Measurements from ENCODE around the gene TSPAN18. TPM values are rescaled to one million over a fixed set of nuclear protein-coding genes. Genes with fewer than 3 reads are reported as not detected.
A peak's percentile ranks its signal among the peaks of the same experiment; 100 is the strongest.

TSPAN18 gene
- total and polyA plus RNA-seq, 8 donors = 0.69 to 2.7 (median 1.5) TPM

- Histone ChIP-seq H3K9me3 (no peaks in the 10 kb centered on the region), H3K27me3 (no peaks in the 10 kb centered on the region), H3K36me3 (no peaks in the 10 kb centered on the region), H3K27ac (no peak overlapping the region), H3K4me1 (no peaks in the 10 kb centered on the region), H3K4me3 (no peak overlapping the region)
- FAIRE-seq (no peak), ATAC-seq (no peak), DNase-seq (no peak)
- 76 to 79% methylated on average over 3 of the region's 3 CpGs for WGBS, 2 donors
- intact Hi-C loops (cut with DNase I) = no loop called here
- no peak for TF ChIP-seq CTCF (IDR thresholded peaks at IDR 0.05)
These were observed 197.0 kb downstream of the TSPAN18 start for GRCh38 chr11:44923806-44924205.

DNA sequence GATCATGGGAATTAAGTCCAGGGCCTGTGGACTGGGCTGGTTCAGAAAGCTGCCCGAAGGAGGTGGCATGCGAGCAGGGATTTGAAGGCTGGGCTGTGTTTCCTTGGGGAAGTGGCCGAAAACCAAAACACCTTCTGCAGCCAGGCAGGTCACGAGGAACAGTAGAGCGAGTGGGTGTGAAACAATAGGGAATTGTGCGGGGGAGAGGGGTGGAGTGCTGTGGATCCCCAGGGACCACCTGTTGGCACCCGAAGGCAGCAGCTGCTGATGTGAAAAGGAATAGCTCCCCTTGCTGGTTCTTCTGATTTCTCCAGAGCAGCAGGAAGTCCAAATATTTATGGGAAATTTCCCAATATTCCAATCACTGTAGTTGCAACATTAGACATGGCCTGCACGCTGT is 199.3 kb downstream of the TSPAN18 start:
- intact Hi-C loops (cut with DNase I) = loop anchor here in 1 of 3 donors (5.0 kb wide), 1 partner anchor 181 kb away; no protein-coding TSS in a partner anchor
- H3K36me3 ChIP-seq = no peaks in the 10 kb centered on the region
- 58 to 72% methylated on average over 8 of the region's 8 CpGs for WGBS, 2 donors
- no peak overlapping the region for H3K27ac ChIP-seq
- no peaks in the 10 kb centered on the region for H3K4me1 ChIP-seq
- no peaks in the 10 kb centered on the region for H3K27me3 ChIP-seq
- no peak overlapping the region for H3K4me3 ChIP-seq
- no peak for TF ChIP-seq CTCF (IDR thresholded peaks at IDR 0.05)
- ATAC-seq (no peak), FAIRE-seq (no peak), DNase-seq (no peak)
- no peaks in the 10 kb centered on the region for H3K9me3 ChIP-seq

DNA sequence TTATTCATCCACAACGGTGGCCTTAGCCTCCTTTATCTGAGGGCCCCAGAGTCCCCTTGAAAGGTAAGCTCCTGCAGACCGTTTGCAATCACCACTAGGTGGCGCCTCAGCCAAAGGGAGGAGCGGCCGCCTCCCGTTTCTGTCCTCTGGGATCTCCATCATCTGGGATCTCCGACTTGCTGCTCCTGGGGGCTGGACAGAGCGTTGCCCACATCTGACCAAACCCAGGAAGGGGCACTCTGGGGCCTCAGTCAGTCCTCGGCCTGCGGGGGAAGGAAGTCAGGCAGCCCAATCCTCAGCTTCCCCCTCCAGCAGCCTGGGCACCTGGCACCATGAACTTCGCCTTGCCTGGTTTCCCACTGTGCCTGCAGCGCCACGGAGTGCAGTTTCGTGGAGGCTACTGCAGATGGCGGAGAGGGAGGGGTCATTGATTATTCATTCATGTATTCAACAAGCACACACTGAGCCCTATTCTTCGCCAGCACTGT is 200.5 kb downstream of the TSPAN18 start:
- 10 to 13% methylated on average over 16 of the region's 16 CpGs for WGBS, 2 donors
- no peak overlapping the region for H3K4me3 ChIP-seq
- peak; percentile 57 to 89 (median 76) for DNase-seq
- no peaks in the 10 kb centered on the region for H3K4me1 ChIP-seq
- H3K36me3 ChIP-seq = no peaks in the 10 kb centered on the region
- no peak overlapping the region for H3K27ac ChIP-seq
- ATAC-seq = peak; percentile 73 to 91 (median 86)
- TF ChIP-seq CTCF (IDR thresholded peaks at IDR 0.05) = peak; percentile 85 to 92 (median 86)
- no peaks in the 10 kb centered on the region for H3K27me3 ChIP-seq
- FAIRE-seq = no peak
- intact Hi-C loops (cut with DNase I) = loop anchor here in 1 of 3 donors (5.0 kb wide), 1 partner anchor 180 kb away; no protein-coding TSS in a partner anchor
- H3K9me3 ChIP-seq = no peaks in the 10 kb centered on the region

DNA sequence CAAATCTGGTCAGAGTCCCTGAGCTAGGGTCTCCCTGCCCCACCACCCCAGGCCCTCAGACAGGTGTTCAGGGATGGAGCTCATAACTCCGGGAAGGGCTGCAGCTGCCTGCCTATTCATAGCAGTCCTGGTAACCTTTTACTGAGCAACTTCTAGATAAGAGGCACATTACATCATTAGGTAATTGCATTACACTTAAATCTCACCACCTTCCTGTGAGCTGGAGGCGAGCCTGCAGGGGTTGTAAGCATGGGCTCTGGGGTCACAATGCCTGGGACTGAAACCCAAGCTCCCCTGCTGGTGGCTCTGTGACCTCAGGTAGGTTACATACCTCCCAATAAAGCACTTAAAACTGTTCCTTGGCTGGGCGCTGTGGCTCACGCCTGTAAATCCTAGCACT is 201.4 kb downstream of the TSPAN18 start:
- H3K4me1 ChIP-seq = no peaks in the 10 kb centered on the region
- H3K4me3 ChIP-seq = no peak overlapping the region
- DNase-seq (no peak), ATAC-seq (no peak), FAIRE-seq (no peak)
- no peak overlapping the region for H3K27ac ChIP-seq
- no peaks in the 10 kb centered on the region for H3K9me3 ChIP-seq
- no peaks in the 10 kb centered on the region for H3K27me3 ChIP-seq
- intact Hi-C loops (cut with DNase I) = loop anchor here in 1 of 3 donors (5.0 kb wide), 1 partner anchor 179 kb away; no protein-coding TSS in a partner anchor
- TF ChIP-seq CTCF (IDR thresholded peaks at IDR 0.05) = no peak
- no peaks in the 10 kb centered on the region for H3K36me3 ChIP-seq
- 67 to 77% methylated on average over 4 of the region's 4 CpGs for WGBS, 2 donors

- no peaks in the 10 kb centered on the region for H3K9me3 ChIP-seq
- intact Hi-C loops (cut with DNase I) = loop anchor here in 1 of 3 donors (5.0 kb wide), 1 partner anchor 178 kb away; no protein-coding TSS in a partner anchor
- H3K27ac ChIP-seq = no peak overlapping the region
- H3K4me1 ChIP-seq = no peaks in the 10 kb centered on the region
- no peak for ATAC-seq
- H3K27me3 ChIP-seq = no peaks in the 10 kb centered on the region
- DNase-seq = no peak
- no peaks in the 10 kb centered on the region for H3K36me3 ChIP-seq
- WGBS, 2 donors = 52 to 56% methylated on average over 4 of the region's 4 CpGs
- TF ChIP-seq CTCF (IDR thresholded peaks at IDR 0.05) = no peak
- no peak overlapping the region for H3K4me3 ChIP-seq
- FAIRE-seq = no peak
These were observed 202.1 kb downstream of the TSPAN18 start for GRCh38 chr11:44928816-44929215.

Data from pancreas (tissue), 10 donors.